GM21528 (cell line): ENCODE data around the gene CDHR1.

Source experiments
- ATAC-seq: cut with Tn5 transposase; IDR thresholded peaks from one replicate; pipeline ENCODE4 v1.9.1; 2021; ENCODE audit warnings: mild to moderate bottlenecking, moderate library complexity; ENCODE audit not compliant: unreplicated experiment, low FRiP score

CDHR1 gene

GRCh38 chr10:84256510-84257342, 62.4 kb downstream of the CDHR1 start:
- ATAC-seq: no peak

GRCh38 chr10:84257343-84258020, 63.1 kb downstream of the CDHR1 start:
- ATAC-seq: no peak

GRCh38 chr10:84258034-84258695, 63.8 kb downstream of the CDHR1 start:
- ATAC-seq: no peak

- ATAC-seq: no peak
These were observed 67.0 kb downstream of the CDHR1 start for GRCh38 chr10:84261236-84261915.

GRCh38 chr10:84262190-84262956, 68.0 kb downstream of the CDHR1 start:
- no peak for ATAC-seq

- no peak for ATAC-seq
These were observed 69.4 kb downstream of the CDHR1 start for GRCh38 chr10:84263716-84264115.

- ATAC-seq: peak; percentile 92
These were observed 70.3 kb downstream of the CDHR1 start for GRCh38 chr10:84264611-84265141.

- no peak for ATAC-seq
These were observed 71.1 kb downstream of the CDHR1 start for GRCh38 chr10:84265418-84265817.

- ATAC-seq: peak; percentile 53
These were observed 73.3 kb downstream of the CDHR1 start for GRCh38 chr10:84267503-84268126.

- ATAC-seq: no peak
These were observed 74.8 kb downstream of the CDHR1 start for GRCh38 chr10:84269162-84269561.
